Neutrophil (primary cell): ENCODE measurements around the gene PHPT1.
"Not testable (repeated sequence)": the region's sequence is repeated elsewhere in the genome, so short reads cannot be mapped to it uniquely, and the experiment has no call there.

Experiments used
- H3K27ac ChIP-seq: fragments of 200-600 bp; sonication (generic); 2 replicates; pipeline ENCODE4 v1.5.1; 2016; ENCODE audit warnings: mild to moderate bottlenecking, moderate library complexity
- H3K27me3 ChIP-seq: fragments of 200-600 bp; sonication (generic); 2 replicates; pipeline ENCODE4 v1.6.0; 2016; ENCODE audit warnings: mild to moderate bottlenecking
- H3K36me3 ChIP-seq: fragments of 200-600 bp; sonication (generic); 2 replicates; pipeline ENCODE4 v1.5.1; 2017
- H3K4me1 ChIP-seq, 2 experiments: fragments of 200-600 bp in 1 of 2; sonication (generic) in 1 of 2; 1 replicate in 1 of 2; 2 replicates in 1 of 2; pipeline versions ENCODE4 v1.5.1 to v1.6.1; 2013 to 2016; ENCODE audit warnings: low read depth in 1 of 2, low read length in 1 of 2, mild to moderate bottlenecking in 1 of 2, moderate library complexity in 1 of 2; ENCODE audit not compliant: control insufficient read depth in 1 of 2, insufficient read depth in 1 of 2
- H3K4me3 ChIP-seq, 2 experiments: fragments of 200-600 bp in 1 of 2; sonication (generic) in 1 of 2; 1 replicate in 1 of 2; 2 replicates in 1 of 2; pipeline ENCODE4 v1.5.1; 2013 to 2016; ENCODE audit warnings: low read depth in 1 of 2, low read length in 1 of 2, mild to moderate bottlenecking in 1 of 2, moderate library complexity in 1 of 2
- H3K9me3 ChIP-seq: fragments of 200-600 bp; sonication (generic); 2 replicates; pipeline ENCODE4 v1.5.1; 2016
- CTCF ChIP-seq: fragments of 200-600 bp; sonication (generic); IDR thresholded peaks from 2 replicates; pipeline ENCODE4 v1.5.1; 2016; ENCODE audit warnings: antibody characterized with exemption

Gene PHPT1

GRCh38 chr9:136835932-136836904 lies 13.0 kb upstream of the PHPT1 start:
- H3K4me1 ChIP-seq = peaks cover 9 to 13% of the 10 kb centered on the region in 2 experiments
- no peak overlapping the region for H3K27ac ChIP-seq
- no peak for TF ChIP-seq CTCF
- no peaks in the 10 kb centered on the region for H3K27me3 ChIP-seq
- H3K4me3 ChIP-seq = no peak overlapping the region
- no peaks in the 10 kb centered on the region for H3K9me3 ChIP-seq
- peaks cover 83% of the 10 kb centered on the region for H3K36me3 ChIP-seq

GRCh38 chr9:136837146-136837855 lies 11.9 kb upstream of the PHPT1 start:
- H3K27me3 ChIP-seq = peaks cover 4% of the 10 kb centered on the region
- TF ChIP-seq CTCF = no peak
- no peaks in the 10 kb centered on the region for H3K9me3 ChIP-seq
- no peak overlapping the region for H3K4me3 ChIP-seq
- no peak overlapping the region for H3K27ac ChIP-seq
- peaks cover 84% of the 10 kb centered on the region for H3K36me3 ChIP-seq
- peaks cover 2 to 7% of the 10 kb centered on the region in 2 experiments for H3K4me1 ChIP-seq

GRCh38 chr9:136837856-136838277 lies 11.3 kb upstream of the PHPT1 start:
- not testable (repeated sequence) for H3K27ac ChIP-seq, H3K4me1 ChIP-seq, H3K9me3 ChIP-seq, H3K4me3 ChIP-seq, H3K27me3 ChIP-seq
- peaks cover 78% of the 10 kb centered on the region for H3K36me3 ChIP-seq

GRCh38 chr9:136838314-136839228 lies 10.6 kb upstream of the PHPT1 start:
- H3K4me3 ChIP-seq = no peak overlapping the region
- no peak overlapping the region for H3K27ac ChIP-seq
- no peak for TF ChIP-seq CTCF
- peaks cover 71% of the 10 kb centered on the region for H3K36me3 ChIP-seq
- H3K9me3 ChIP-seq = no peaks in the 10 kb centered on the region
- peaks cover 11 to 16% of the 10 kb centered on the region in 2 experiments for H3K4me1 ChIP-seq
- peaks cover 17% of the 10 kb centered on the region for H3K27me3 ChIP-seq

- Histone ChIP-seq H3K9me3 (no peaks in the 10 kb centered on the region), H3K4me3 (no peak overlapping the region), H3K27ac (no peak overlapping the region), H3K27me3 (peaks cover 26% of the 10 kb centered on the region), H3K36me3 (peaks cover 67% of the 10 kb centered on the region), H3K4me1 (peaks cover 18 to 24% of the 10 kb centered on the region in 2 experiments)
- no peak for TF ChIP-seq CTCF
Observed at GRCh38 chr9:136839229-136840139, 9.7 kb upstream of the PHPT1 start.
